ENCODE results near the gene C17orf58.
"Not testable (repeated sequence)": the region's sequence is repeated elsewhere in the genome, so short reads cannot be mapped to it uniquely, and the experiment has no call there.

The C17orf58 gene

GRCh38 chr17:67999291-67999911, 3.1 kb upstream of the C17orf58 start:
- DNase-seq: no peak

GRCh38 chr17:67998466-67998865, 2.2 kb upstream of the C17orf58 start:
- no peak for DNase-seq

- DNase-seq: peak; percentile 28
Observed at GRCh38 chr17:67995570-67996263, 552 bp downstream of the C17orf58 start.

GRCh38 chr17:67994817-67995569, 1.3 kb downstream of the C17orf58 start:
- DNase-seq: no peak

- DNase-seq: no peak
Observed at GRCh38 chr17:67993998-67994361, 2.3 kb downstream of the C17orf58 start.

GRCh38 chr17:67993153-67993997, 2.9 kb downstream of the C17orf58 start:
- DNase-seq: peak; percentile 70

- no peak for DNase-seq
Observed at GRCh38 chr17:67992548-67993152, 3.6 kb downstream of the C17orf58 start.

GRCh38 chr17:67990909-67991308, 5.4 kb downstream of the C17orf58 start:
- DNase-seq: no peak

GRCh38 chr17:67983383-67983688, 12.9 kb downstream of the C17orf58 start:
- DNase-seq: no peak

GRCh38 chr17:67982686-67983382, 13.4 kb downstream of the C17orf58 start:
- DNase-seq: no peak

- no peak for DNase-seq
Observed at GRCh38 chr17:67982034-67982640, 14.1 kb downstream of the C17orf58 start.

GRCh38 chr17:67980883-67981282, 15.4 kb downstream of the C17orf58 start:
- DNase-seq: not testable (repeated sequence)

- DNase-seq: no peak
Observed at GRCh38 chr17:67980456-67980855, 15.8 kb downstream of the C17orf58 start.

- not testable (repeated sequence) for DNase-seq
Observed at GRCh38 chr17:67976306-67976705, 20.0 kb downstream of the C17orf58 start.

- no peak for DNase-seq
Observed at GRCh38 chr17:67974598-67975066, 21.6 kb downstream of the C17orf58 start.

GRCh38 chr17:67974185-67974584, 22.1 kb downstream of the C17orf58 start:
- no peak for DNase-seq

- DNase-seq: no peak
Observed at GRCh38 chr17:67970783-67971182, 25.5 kb downstream of the C17orf58 start.

- peak; percentile 72 for DNase-seq
Observed at GRCh38 chr17:67963145-67963572, 33.1 kb downstream of the C17orf58 start.

- DNase-seq: not testable (repeated sequence)
Observed at GRCh38 chr17:67962156-67962555, 34.1 kb downstream of the C17orf58 start.

- not testable (repeated sequence) for DNase-seq
Observed at GRCh38 chr17:67960276-67960675, 36.0 kb downstream of the C17orf58 start.

- no peak for DNase-seq
Observed at GRCh38 chr17:67959510-67959909, 36.8 kb downstream of the C17orf58 start.

All from activated CD8-positive, alpha-beta memory T cell treated with anti-CD3 and anti-CD28 coated beads, Interleukin-2, amount 50 U/mL, for 4 hours (primary cell).